H1 (cell line): ENCODE measurements around the gene CFAP141.

Experiments
- POLR2A ChIP-seq, 2 experiments: IDR thresholded peaks; 1 replicate in 1 of 2; 2 replicates in 1 of 2; pipeline ENCODE4 v1.6.1; 2011; ENCODE audit warnings: low read depth in 2 of 2, low read length in 2 of 2, mild to moderate bottlenecking in 2 of 2; ENCODE audit errors: control extremely low read depth in 1 of 2
- POLR2AphosphoS5 ChIP-seq: IDR thresholded peaks from 2 replicates; pipeline ENCODE4 v1.6.1; 2011; ENCODE audit warnings: low read depth, low read length
- TF ChIP-seq, protein P1 (sequence below), 3 experiments: IDR thresholded peaks; 1 replicate in 2 of 3; 2 replicates in 1 of 3; pipeline versions ENCODE4 v1.5.1 to v1.6.1; 2011; ENCODE audit warnings: low read length in 3 of 3, mild to moderate bottlenecking in 3 of 3, inconsistent platforms in 2 of 3, low read depth in 1 of 3, moderate library complexity in 1 of 3; ENCODE audit not compliant: insufficient read depth in 1 of 3; ENCODE audit errors: control extremely low read depth in 1 of 3

DNA sequence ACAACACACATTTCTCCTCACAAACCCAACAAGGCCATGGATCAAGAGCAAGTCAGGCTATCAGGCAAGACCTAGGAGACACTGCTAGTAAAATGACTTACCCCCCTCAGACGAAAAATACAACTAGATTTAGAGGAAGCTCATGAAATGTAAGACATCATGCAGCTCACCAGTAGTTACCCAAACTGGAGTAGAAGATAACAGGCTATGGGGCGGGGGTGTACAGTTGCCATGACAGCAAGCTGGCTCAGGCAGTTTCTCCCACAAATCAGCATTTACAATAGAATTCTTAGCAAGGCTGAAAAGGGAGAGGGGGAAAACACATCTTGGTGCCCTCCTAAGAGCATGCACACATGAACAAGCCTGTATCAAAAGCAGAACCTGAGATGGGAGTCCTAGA, 28.1 kb downstream of the CFAP141 start:
- TF ChIP-seq POLR2AphosphoS5 (no peak), POLR2A (IDR thresholded peaks at IDR 0.05; ENCODE audit: control extremely low read depth in 1 of 2, low read depth in 2 of 2, low read length in 2 of 2) (no peak)
- TF ChIP-seq, protein P1, sequence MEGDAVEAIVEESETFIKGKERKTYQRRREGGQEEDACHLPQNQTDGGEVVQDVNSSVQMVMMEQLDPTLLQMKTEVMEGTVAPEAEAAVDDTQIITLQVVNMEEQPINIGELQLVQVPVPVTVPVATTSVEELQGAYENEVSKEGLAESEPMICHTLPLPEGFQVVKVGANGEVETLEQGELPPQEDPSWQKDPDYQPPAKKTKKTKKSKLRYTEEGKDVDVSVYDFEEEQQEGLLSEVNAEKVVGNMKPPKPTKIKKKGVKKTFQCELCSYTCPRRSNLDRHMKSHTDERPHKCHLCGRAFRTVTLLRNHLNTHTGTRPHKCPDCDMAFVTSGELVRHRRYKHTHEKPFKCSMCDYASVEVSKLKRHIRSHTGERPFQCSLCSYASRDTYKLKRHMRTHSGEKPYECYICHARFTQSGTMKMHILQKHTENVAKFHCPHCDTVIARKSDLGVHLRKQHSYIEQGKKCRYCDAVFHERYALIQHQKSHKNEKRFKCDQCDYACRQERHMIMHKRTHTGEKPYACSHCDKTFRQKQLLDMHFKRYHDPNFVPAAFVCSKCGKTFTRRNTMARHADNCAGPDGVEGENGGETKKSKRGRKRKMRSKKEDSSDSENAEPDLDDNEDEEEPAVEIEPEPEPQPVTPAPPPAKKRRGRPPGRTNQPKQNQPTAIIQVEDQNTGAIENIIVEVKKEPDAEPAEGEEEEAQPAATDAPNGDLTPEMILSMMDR (IDR thresholded peaks at IDR 0.05; ENCODE audit: control extremely low read depth in 1 of 3, insufficient read depth in 1 of 3, low read depth in 1 of 3, low read length in 3 of 3), result no peak
